Stomach (tissue), 9 donors: ENCODE data around the gene CHMP3. TPM values are rescaled to one million over a fixed set of nuclear protein-coding genes. Genes with fewer than 3 reads are reported as not detected.

Experiments
- DNase-seq, 2 donors: peaks; one replicate each; pipeline versions ENCODE4 v3.0.0 to v3.0.0-alpha.2; 2013 to 2019
- H3K27ac ChIP-seq, 5 donors: fragments of 200-600 bp in 4 of 5; sonication (generic) in 4 of 5; one replicate each; pipeline ENCODE4 v1.5.1; 2013 to 2019; ENCODE audit warnings: mild to moderate bottlenecking in 1 of 5, moderate library complexity in 1 of 5
- H3K27me3 ChIP-seq, 3 donors: fragments of 200-600 bp; sonication (generic); one replicate each; pipeline ENCODE4 v1.5.1; 2017 to 2019; ENCODE audit warnings: mixed run types in 1 of 3
- H3K36me3 ChIP-seq, 4 donors: fragments of 200-600 bp; sonication (generic); 1 replicate in 3 of 4; 2 replicates in 1 of 4; pipeline ENCODE4 v1.5.1; 2016 to 2019
- H3K4me1 ChIP-seq, 4 donors: fragments of 200-600 bp; sonication (generic); one replicate each; pipeline ENCODE4 v1.5.1; 2016 to 2019
- H3K4me3 ChIP-seq, 4 donors: fragments of 200-600 bp; sonication (generic) in 3 of 4; one replicate each; pipeline ENCODE4 v1.5.1; 2016 to 2019; ENCODE audit warnings: mild to moderate bottlenecking in 1 of 4
- H3K9me3 ChIP-seq, 4 donors: fragments of 200-600 bp; sonication (generic); one replicate each; pipeline ENCODE4 v1.5.1; 2016 to 2019
- CTCF ChIP-seq, 7 experiments: fragments of 450-650 bp in 4 of 7; fragments of 200-600 bp in 3 of 7; sonication (generic) in 3 of 7; IDR thresholded peaks; one replicate each; pipeline ENCODE4 v1.5.1; 2016 to 2019; ENCODE audit warnings: antibody characterized with exemption in 7 of 7, control low read depth in 2 of 7, mild to moderate bottlenecking in 1 of 7
- EP300 ChIP-seq: sonication (generic); formaldehyde crosslinking; IDR thresholded peaks from one replicate; pipeline ENCODE4 v1.6.1; 2017; ENCODE audit warnings: antibody characterized with exemption
- POLR2A ChIP-seq, 4 donors: fragments of 450-650 bp; IDR thresholded peaks; one replicate each; pipeline ENCODE4 v1.6.1; 2016; ENCODE audit warnings: antibody characterized with exemption in 4 of 4, control low read depth in 2 of 4, mild to moderate bottlenecking in 1 of 4, moderate library complexity in 1 of 4
- POLR2AphosphoS5 ChIP-seq, 3 donors: sonication (generic); formaldehyde crosslinking; IDR thresholded peaks; one replicate each; pipeline ENCODE4 v1.6.1; 2016; ENCODE audit warnings: antibody characterized with exemption in 3 of 3
- WGBS, 5 donors: extraction: QIAGEN DNeasy Blood & Tissue Kit in 3 of 5; methylation state at CpG; one replicate each; pipeline versions ENCODE4 v1.1.5 to v1.1.7; 2013 to 2018; 5-methylcytosine and 5-hydroxymethylcytosine counted together
- intact Hi-C: fragments of 100-400 bp; cut with DNase I; formaldehyde crosslinking; loops from one replicate; pipeline ENCODE4 v1.15.1; 2023; ENCODE audit warnings: low total_unique reads
- polyA plus RNA-seq, 3 donors: library from polyadenylated mRNA; stranded (reverse); fragments of 200-250 nt; gene quantifications; one replicate each; pipeline ENCODE4 v1.2.3, GENCODE V29; 2013
- total RNA-seq, 5 donors: library from RNA; depleted of rRNA; stranded (reverse); fragments of >200 nt; gene quantifications; one replicate each; pipeline versions ENCODE4 v1.1.0 to v1.2.3, GENCODE V29; 2014 to 2016
- donor health status: healthy with polysubstance abuse.
- donor health status: Bipolar disorder and iron deficiency.
- donor health status: healthy.

The CHMP3 gene
- total and polyA plus RNA-seq, 8 donors = 25.7 to 158 (median 87.4) TPM

DNA sequence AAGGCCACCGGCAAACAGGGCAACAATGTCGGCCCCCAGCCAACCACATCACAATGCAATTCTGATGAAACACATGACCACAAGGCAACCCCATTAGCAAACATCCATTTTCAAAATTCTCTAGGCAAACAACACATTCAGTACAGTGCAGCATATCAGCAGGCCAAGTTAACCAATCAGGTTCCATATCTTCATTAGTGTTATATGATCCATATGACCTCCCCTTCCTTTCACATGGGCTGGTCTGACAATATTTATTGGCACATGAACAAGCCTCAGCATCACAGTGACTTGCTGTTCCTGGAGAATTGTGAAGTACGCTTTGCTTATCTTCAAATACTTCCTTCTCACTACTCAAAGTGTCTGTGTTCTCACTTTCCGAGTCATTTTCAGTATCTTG, 40.7 kb upstream of the CHMP3 start:
- WGBS, 5 donors = 88 to 95% (median 90%) methylated on average over 4 of the region's 4 CpGs
- Histone ChIP-seq H3K4me1 (no peaks in the 10 kb centered on the region), H3K4me3 (no peak overlapping the region), H3K36me3 (peaks cover 26 to 69% (median 63%) of the 10 kb centered on the region in 4 donors), H3K9me3 (no peaks in the 10 kb centered on the region), H3K27ac (no peak overlapping the region), H3K27me3 (no peaks in the 10 kb centered on the region)
- intact Hi-C loops = no loop called here
- no peak for DNase-seq
- TF ChIP-seq CTCF (IDR thresholded peaks at IDR 0.05) = no peak
- no peak for TF ChIP-seq POLR2AphosphoS5 (IDR thresholded peaks at IDR 0.05)
- TF ChIP-seq EP300 = no peak
- no peak for TF ChIP-seq POLR2A (IDR thresholded peaks at IDR 0.05)

DNA sequence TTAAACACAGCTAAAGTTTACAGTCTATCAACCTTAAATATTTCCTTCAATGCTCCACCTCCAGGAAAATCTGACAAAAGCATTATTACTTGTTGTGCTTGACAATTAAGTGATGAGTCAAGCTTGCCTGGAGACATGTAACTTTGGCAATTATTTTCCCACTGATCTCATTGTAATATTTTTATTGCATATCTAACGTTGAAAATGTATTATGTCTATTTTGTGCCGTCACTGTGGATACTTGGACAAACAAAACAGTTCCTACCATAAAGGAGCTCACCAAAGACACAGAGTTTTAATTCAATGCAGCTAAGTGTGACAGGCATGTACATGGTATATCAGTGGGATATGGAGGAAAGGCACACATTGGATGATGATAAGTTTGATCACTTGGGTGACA, 35.7 kb upstream of the CHMP3 start:
- no peaks in the 10 kb centered on the region for H3K9me3 ChIP-seq
- H3K27ac ChIP-seq = no peak overlapping the region
- no peaks in the 10 kb centered on the region for H3K27me3 ChIP-seq
- no peak for TF ChIP-seq CTCF (IDR thresholded peaks at IDR 0.05)
- TF ChIP-seq POLR2A (IDR thresholded peaks at IDR 0.05) = no peak
- TF ChIP-seq POLR2AphosphoS5 (IDR thresholded peaks at IDR 0.05) = no peak
- TF ChIP-seq EP300 = no peak
- 61 to 77% (median 71%) methylated on average over 2 of the region's 2 CpGs for WGBS, 5 donors
- H3K4me1 ChIP-seq = no peaks in the 10 kb centered on the region
- no peak overlapping the region for H3K4me3 ChIP-seq
- no peak for DNase-seq
- peaks cover 0 to 20% (median 17%) of the 10 kb centered on the region in 4 donors for H3K36me3 ChIP-seq
- intact Hi-C loops = no loop called here

DNA sequence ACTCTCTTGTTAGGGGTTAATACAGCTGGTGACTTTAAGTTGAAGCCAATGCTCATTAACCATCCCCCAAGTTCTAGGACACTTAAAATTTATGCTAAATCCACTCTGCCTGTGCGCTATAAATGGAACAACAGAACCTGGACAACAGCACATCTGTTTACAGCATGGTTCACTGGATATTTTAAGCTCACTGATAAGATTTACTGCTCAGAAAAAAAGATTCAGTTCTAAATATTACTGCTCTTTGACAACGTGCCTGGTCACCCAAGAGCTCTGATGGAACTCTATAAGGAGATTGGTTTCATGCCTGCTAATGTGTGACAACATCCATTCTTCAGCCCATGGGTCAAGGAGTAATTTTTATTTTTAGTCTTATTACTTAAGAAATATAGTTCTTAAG, 32.9 kb upstream of the CHMP3 start:
- no peak for DNase-seq
- intact Hi-C loops = no loop called here
- no peaks in the 10 kb centered on the region for H3K27me3 ChIP-seq
- peaks cover 0 to 9% (median 3%) of the 10 kb centered on the region in 4 donors for H3K4me1 ChIP-seq
- no peak overlapping the region for H3K4me3 ChIP-seq
- no peak for TF ChIP-seq POLR2A (IDR thresholded peaks at IDR 0.05)
- no peak for TF ChIP-seq CTCF (IDR thresholded peaks at IDR 0.05)
- no peak for TF ChIP-seq EP300
- no peak for TF ChIP-seq POLR2AphosphoS5 (IDR thresholded peaks at IDR 0.05)
- H3K9me3 ChIP-seq = no peaks in the 10 kb centered on the region
- H3K27ac ChIP-seq = no peak overlapping the region
- 50 to 62% (median 54%) methylated on average over 2 of the region's 2 CpGs for WGBS, 5 donors
- no peaks in the 10 kb centered on the region for H3K36me3 ChIP-seq

DNA sequence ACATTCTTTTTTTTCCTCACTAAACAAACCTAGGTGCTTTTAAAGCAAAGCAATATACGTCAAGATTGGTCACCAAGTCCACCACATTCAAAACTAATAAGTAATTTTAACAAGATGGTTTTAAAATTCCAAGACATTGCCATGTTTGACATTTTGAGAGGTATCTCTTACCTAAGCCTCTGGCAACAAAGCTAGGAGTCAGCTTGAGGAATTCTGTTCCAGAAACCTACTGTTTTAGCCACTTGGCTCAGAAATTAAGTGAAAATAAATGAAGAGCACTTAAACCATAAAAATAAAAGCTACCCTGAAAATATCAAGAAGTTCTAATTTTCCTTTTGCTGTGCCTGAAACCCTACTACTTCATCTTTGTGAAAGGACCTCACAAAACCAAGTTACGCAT, 30.0 kb upstream of the CHMP3 start:
- Histone ChIP-seq H3K4me3 (no peak overlapping the region), H3K36me3 (no peaks in the 10 kb centered on the region), H3K4me1 (peaks cover 0 to 9% (median 3%) of the 10 kb centered on the region in 4 donors), H3K9me3 (no peaks in the 10 kb centered on the region), H3K27me3 (no peaks in the 10 kb centered on the region), H3K27ac (peak overlapping the region in 1 of 5 donors; percentile 43)
- TF ChIP-seq POLR2AphosphoS5 (IDR thresholded peaks at IDR 0.05) = no peak
- no peak for TF ChIP-seq CTCF (IDR thresholded peaks at IDR 0.05)
- TF ChIP-seq POLR2A (IDR thresholded peaks at IDR 0.05) = no peak
- no peak for DNase-seq
- WGBS, 5 donors = 81 to 97% (median 89%) methylated on average over 2 of the region's 2 CpGs
- intact Hi-C loops = no loop called here
